SU-DHL-6 (cell line): ENCODE data around the gene NAA60.

ENCODE experiments used
- H2AFZ ChIP-seq: fragments of 200-600 bp; sonication (generic); 2 replicates; pipeline ENCODE4 v1.6.1; 2014; ENCODE audit warnings: low read depth, mild to moderate bottlenecking, moderate library complexity, mixed read lengths, antibody characterized with exemption, low read length; ENCODE audit not compliant: severe bottlenecking
- H3F3A ChIP-seq: fragments of 200-600 bp; shearing (Covaris generic); 2 replicates; pipeline ENCODE4 v1.6.0; 2016; ENCODE audit warnings: antibody characterized with exemption, mild to moderate bottlenecking; ENCODE audit not compliant: insufficient read depth
- H3K27ac ChIP-seq: fragments of 200-600 bp; sonication (generic); 2 replicates; pipeline ENCODE4 v1.5.1; 2016; ENCODE audit warnings: low read depth, mild to moderate bottlenecking, low read length, moderate library complexity, mixed read lengths
- H3K27me3 ChIP-seq: fragments of 200-600 bp; sonication (generic), shearing (Covaris generic); 2 replicates; pipeline ENCODE4 v1.6.0; 2014; ENCODE audit warnings: mild to moderate bottlenecking, low read length
- H3K36me3 ChIP-seq: fragments of 200-600 bp; sonication (generic); 2 replicates; pipeline ENCODE4 v1.6.1; 2014; ENCODE audit warnings: mild to moderate bottlenecking, low read length, mixed read lengths
- H3K4me2 ChIP-seq: fragments of 300-600, 200-600 bp; shearing (Covaris generic), sonication (generic); 2 replicates; pipeline ENCODE4 v1.6.0; 2014; ENCODE audit warnings: low read length, low read depth, mild to moderate bottlenecking; ENCODE audit not compliant: poor library complexity, severe bottlenecking
- H3K4me3 ChIP-seq: fragments of 200-600 bp; sonication (generic); 2 replicates; pipeline ENCODE4 v1.5.1; 2014; ENCODE audit warnings: antibody characterized with exemption, low read length, mild to moderate bottlenecking, mixed read lengths; ENCODE audit not compliant: insufficient read depth, poor library complexity, severe bottlenecking
- H3K79me2 ChIP-seq: fragments of 200-600 bp; sonication (generic); 2 replicates; pipeline ENCODE4 v1.6.1; 2014; ENCODE audit warnings: mild to moderate bottlenecking, low read length, moderate library complexity; ENCODE audit not compliant: insufficient read depth
- H3K9ac ChIP-seq: fragments of 200-600 bp; sonication (generic); 2 replicates; pipeline ENCODE4 v1.7.0; 2014; ENCODE audit warnings: mild to moderate bottlenecking, low read length
- H3K9me2 ChIP-seq: fragments of 200-600 bp; sonication (generic); replicated peaks from 2 replicates; pipeline ENCODE4 v1.6.1; 2014; ENCODE audit warnings: low read length; ENCODE audit not compliant: insufficient read depth
- H3K9me3 ChIP-seq: fragments of 200-600 bp; sonication (generic); 2 replicates; pipeline ENCODE4 v1.6.1; 2014; ENCODE audit warnings: low read length, mixed read lengths; ENCODE audit not compliant: insufficient read depth
- H4K20me1 ChIP-seq: fragments of 200-600 bp; sonication (generic); 2 replicates; pipeline ENCODE4 v1.6.1; 2014; ENCODE audit warnings: low read depth, mild to moderate bottlenecking, antibody characterized with exemption, low read length, moderate library complexity, mixed read lengths
- EZH2phosphoT487 ChIP-seq: fragments of 200-600 bp; sonication (generic), shearing (Covaris generic); conservative IDR thresholded peaks from 2 replicates; pipeline ENCODE4 v1.6.1; 2018; ENCODE audit warnings: mild to moderate bottlenecking, antibody characterized with exemption, low read length, moderate library complexity, mixed read lengths
- TF ChIP-seq, protein P1 (sequence below): fragments of 200-600 bp; sonication (generic); IDR thresholded peaks from one replicate; pipeline ENCODE4 v1.5.1; 2017; ENCODE audit warnings: antibody characterized with exemption, mild to moderate bottlenecking, low read length, moderate library complexity; ENCODE audit not compliant: insufficient read depth, poor library complexity, severe bottlenecking

NAA60 gene

DNA sequence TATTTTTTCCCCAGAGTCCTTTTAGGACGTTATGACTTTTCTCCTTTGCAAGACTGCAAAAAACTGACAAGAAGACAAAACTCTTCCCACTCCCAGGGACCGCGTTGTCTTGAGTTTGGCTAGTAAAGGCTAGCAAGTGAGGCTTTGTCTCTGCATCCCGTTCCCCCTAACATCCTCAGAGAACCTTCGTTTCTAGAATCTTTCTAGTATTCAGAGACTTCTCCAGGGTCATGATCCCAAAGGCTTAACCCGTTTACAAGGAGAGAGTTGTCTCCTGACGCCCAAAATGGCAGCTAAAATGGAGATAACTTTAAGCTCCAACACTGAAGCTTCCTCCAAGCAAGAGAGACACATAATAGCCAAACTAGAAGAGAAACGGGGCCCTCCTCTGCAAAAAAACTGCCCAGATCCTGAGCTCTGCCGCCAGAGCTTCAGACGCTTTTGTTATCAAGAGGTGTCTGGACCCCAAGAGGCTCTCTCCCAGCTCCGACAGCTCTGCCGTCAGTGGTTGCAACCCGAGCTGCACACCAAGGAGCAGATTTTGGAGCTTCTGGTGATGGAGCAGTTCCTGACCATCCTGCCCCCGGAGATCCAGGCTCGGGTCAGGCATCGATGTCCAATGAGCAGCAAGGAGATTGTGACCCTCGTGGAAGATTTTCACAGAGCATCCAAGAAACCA is 41.6 kb upstream of the NAA60 start:
- Histone ChIP-seq H2AFZ (peak overlapping the region; percentile 31), H3K9ac (peak overlapping the region; percentile 95), H3K27ac (peak overlapping the region; percentile 42), H4K20me1 (no peaks in the 10 kb centered on the region), H3K27me3 (no peaks in the 10 kb centered on the region), H3K36me3 (peaks cover 29% of the 10 kb centered on the region), H3K9me3 (0 out of 2 replicates have a peak, but pooled peaks cover 3% of the 10 kb centered on the region), H3K9me2 (no peaks in the 10 kb centered on the region), H3K4me2 (peak overlapping the region; percentile 82), H3F3A (no peaks in the 10 kb centered on the region), H3K4me3 (peak overlapping the region; percentile 63), H3K79me2 (peaks cover 58% of the 10 kb centered on the region)
- TF ChIP-seq, protein P1, sequence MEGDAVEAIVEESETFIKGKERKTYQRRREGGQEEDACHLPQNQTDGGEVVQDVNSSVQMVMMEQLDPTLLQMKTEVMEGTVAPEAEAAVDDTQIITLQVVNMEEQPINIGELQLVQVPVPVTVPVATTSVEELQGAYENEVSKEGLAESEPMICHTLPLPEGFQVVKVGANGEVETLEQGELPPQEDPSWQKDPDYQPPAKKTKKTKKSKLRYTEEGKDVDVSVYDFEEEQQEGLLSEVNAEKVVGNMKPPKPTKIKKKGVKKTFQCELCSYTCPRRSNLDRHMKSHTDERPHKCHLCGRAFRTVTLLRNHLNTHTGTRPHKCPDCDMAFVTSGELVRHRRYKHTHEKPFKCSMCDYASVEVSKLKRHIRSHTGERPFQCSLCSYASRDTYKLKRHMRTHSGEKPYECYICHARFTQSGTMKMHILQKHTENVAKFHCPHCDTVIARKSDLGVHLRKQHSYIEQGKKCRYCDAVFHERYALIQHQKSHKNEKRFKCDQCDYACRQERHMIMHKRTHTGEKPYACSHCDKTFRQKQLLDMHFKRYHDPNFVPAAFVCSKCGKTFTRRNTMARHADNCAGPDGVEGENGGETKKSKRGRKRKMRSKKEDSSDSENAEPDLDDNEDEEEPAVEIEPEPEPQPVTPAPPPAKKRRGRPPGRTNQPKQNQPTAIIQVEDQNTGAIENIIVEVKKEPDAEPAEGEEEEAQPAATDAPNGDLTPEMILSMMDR = no peak
- TF ChIP-seq EZH2phosphoT487 = no peak

DNA sequence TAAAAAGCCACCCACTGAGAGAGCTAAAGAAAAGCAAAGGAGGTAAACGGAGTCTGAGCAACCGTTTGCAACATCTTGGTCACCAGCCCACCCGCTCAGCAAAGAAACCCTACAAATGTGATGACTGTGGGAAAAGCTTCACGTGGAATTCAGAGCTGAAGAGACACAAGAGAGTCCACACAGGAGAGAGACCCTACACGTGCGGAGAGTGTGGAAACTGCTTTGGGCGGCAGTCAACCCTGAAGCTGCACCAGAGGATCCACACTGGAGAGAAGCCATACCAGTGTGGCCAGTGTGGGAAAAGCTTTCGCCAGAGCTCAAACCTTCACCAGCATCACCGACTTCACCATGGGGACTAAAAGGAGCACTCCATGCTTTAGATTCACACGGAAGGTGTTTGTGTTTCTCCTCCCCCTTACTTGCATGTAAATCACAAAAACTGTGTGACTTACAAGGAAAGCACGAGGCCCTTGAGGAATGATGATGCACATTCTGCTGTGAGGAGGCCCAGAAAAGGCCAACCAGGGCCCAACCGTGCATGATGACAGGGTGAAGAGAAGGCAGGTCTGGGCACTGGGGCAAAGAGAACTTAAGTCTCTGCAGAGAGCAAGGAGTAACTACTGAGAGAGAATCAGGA is 34.8 kb upstream of the NAA60 start:
- H3F3A ChIP-seq = no peaks in the 10 kb centered on the region
- H3K79me2 ChIP-seq = peaks cover 4% of the 10 kb centered on the region; the same call in 1 of the 2 replicates
- no peaks in the 10 kb centered on the region for H3K27me3 ChIP-seq
- no peak overlapping the region for H3K9ac ChIP-seq
- H3K9me3 ChIP-seq = peaks cover 32% of the 10 kb centered on the region; the same call in 1 of the 2 replicates
- H2AFZ ChIP-seq = no peak overlapping the region
- peaks cover 58% of the 10 kb centered on the region for H3K36me3 ChIP-seq
- no peak overlapping the region for H3K4me3 ChIP-seq
- H3K4me2 ChIP-seq = no peak overlapping the region
- no peaks in the 10 kb centered on the region for H4K20me1 ChIP-seq
- no peak overlapping the region for H3K27ac ChIP-seq
- no peak for TF ChIP-seq EZH2phosphoT487
- TF ChIP-seq, protein P1 = no peak
- H3K9me2 ChIP-seq = no peaks in the 10 kb centered on the region

DNA sequence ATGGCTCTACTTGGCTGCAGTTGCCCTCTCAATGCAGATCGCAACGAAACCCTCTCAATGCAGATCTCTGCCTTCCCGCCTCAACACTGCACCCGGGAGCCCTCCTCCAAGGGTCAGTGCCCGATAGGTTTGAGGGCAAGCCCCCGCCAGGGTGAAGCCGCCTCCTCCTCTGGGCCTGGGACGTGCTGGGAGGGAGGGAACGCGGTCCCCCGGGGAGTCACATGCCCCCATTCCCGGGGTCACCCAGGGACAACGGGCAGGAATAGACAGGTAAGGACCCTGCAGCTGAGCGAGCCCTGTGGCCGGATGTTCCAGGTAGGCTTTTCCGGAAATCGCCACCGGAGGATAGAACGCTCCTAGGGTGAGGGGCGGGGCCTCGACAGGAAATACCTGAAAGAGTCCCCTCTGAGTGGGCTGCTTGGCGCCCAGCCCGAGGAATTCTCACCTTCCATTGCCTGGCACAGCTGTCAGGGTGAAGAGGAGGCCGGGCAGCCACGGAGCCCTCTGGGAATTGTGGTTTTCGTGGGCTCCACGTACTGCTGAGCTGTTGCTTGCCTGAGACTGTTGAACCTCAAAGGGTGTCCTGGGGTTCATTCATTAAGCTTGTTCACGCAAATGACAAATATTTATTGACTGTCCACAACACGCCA is 29.6 kb upstream of the NAA60 start:
- Histone ChIP-seq H4K20me1 (no peaks in the 10 kb centered on the region), H2AFZ (no peak overlapping the region), H3F3A (no peaks in the 10 kb centered on the region), H3K4me3 (no peak overlapping the region), H3K9me2 (no peaks in the 10 kb centered on the region), H3K27me3 (no peaks in the 10 kb centered on the region), H3K9me3 (peaks cover 11% of the 10 kb centered on the region; the same call in 1 of the 2 replicates), H3K27ac (no peak overlapping the region), H3K79me2 (no peaks in the 10 kb centered on the region), H3K4me2 (no peak overlapping the region), H3K36me3 (peaks cover 12% of the 10 kb centered on the region), H3K9ac (no peak overlapping the region)
- TF ChIP-seq, protein P1 = no peak
- no peak for TF ChIP-seq EZH2phosphoT487
